Glutamatergic neuron (in vitro differentiated cells): ENCODE measurements around the gene CFHR1. TPM values are rescaled to one million over a fixed set of nuclear protein-coding genes. Genes with fewer than 3 reads are reported as not detected.
A peak's percentile ranks its signal among the peaks of the same experiment; 100 is the strongest.
"Not testable (repeated sequence)": the region's sequence is repeated elsewhere in the genome, so short reads cannot be mapped to it uniquely, and the experiment has no call there.

Experiments used
- DNase-seq: peaks from one replicate; pipeline ENCODE4 v3.0.0; 2022
- H3K27ac Mint-ChIP-seq: one replicate; pipeline ENCODE4 v1.8.0; 2020; ENCODE audit warnings: mild to moderate bottlenecking, mixed read lengths, inconsistent platforms; ENCODE audit not compliant: unreplicated experiment
- H3K27me3 Mint-ChIP-seq: one replicate; pipeline ENCODE4 v1.8.0; 2020; ENCODE audit warnings: mild to moderate bottlenecking, moderate library complexity, mixed read lengths, inconsistent platforms; ENCODE audit not compliant: unreplicated experiment
- H3K36me3 Mint-ChIP-seq: one replicate; pipeline ENCODE4 v1.8.0; 2020; ENCODE audit warnings: mild to moderate bottlenecking, mixed read lengths, inconsistent platforms; ENCODE audit not compliant: unreplicated experiment
- H3K4me1 Mint-ChIP-seq: one replicate; pipeline ENCODE4 v1.8.0; 2020; ENCODE audit warnings: mild to moderate bottlenecking, low read depth, mixed read lengths, inconsistent platforms; ENCODE audit not compliant: unreplicated experiment
- H3K4me3 Mint-ChIP-seq: one replicate; pipeline ENCODE4 v1.8.0; 2020; ENCODE audit warnings: mild to moderate bottlenecking, mixed read lengths, inconsistent platforms; ENCODE audit not compliant: unreplicated experiment
- H3K9me3 Mint-ChIP-seq: one replicate; pipeline ENCODE4 v1.8.0; 2020; ENCODE audit warnings: mild to moderate bottlenecking, moderate library complexity, mixed read lengths, inconsistent platforms; ENCODE audit not compliant: unreplicated experiment
- CTCF ChIP-seq: fragments of 200-600 bp; sonication (generic); IDR thresholded peaks from one replicate; pipeline ENCODE4 v1.5.0; 2021; ENCODE audit not compliant: partially characterized antibody, unreplicated experiment
- total RNA-seq: library from RNA; stranded (reverse); fragmentation: NEBNext Ultra II Directional; extraction: Animal tissue kit (Norgen Biotek cat#: 25700); gene quantifications from one replicate; pipeline ENCODE4 v1.2.1, GENCODE V29; 2021; ENCODE audit not compliant: unreplicated experiment

Gene CFHR1
- total RNA-seq, 1 donor from 2014 or later = not detected

DNA sequence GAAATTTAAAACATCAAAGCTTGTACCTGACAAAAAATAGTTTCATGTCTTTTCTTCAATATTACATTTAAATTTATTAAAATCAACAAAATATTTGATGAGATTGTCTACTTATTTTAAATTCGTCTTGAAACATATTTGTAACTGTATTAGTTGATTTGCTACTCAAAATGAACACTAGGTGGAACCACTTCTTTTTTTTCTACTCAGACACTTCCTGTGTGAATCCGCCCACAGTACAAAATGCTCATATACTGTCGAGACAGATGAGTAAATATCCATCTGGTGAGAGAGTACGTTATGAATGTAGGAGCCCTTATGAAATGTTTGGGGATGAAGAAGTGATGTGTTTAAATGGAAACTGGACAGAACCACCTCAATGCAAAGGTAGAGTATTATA lies 8.3 kb downstream of the CFHR1 start:
- H3K4me1 Mint-ChIP-seq, H3K4me3 Mint-ChIP-seq, H3K36me3 Mint-ChIP-seq, DNase-seq, H3K9me3 Mint-ChIP-seq, H3K27ac Mint-ChIP-seq, H3K27me3 Mint-ChIP-seq: not testable (repeated sequence)
- TF ChIP-seq CTCF = peak; percentile 53

DNA sequence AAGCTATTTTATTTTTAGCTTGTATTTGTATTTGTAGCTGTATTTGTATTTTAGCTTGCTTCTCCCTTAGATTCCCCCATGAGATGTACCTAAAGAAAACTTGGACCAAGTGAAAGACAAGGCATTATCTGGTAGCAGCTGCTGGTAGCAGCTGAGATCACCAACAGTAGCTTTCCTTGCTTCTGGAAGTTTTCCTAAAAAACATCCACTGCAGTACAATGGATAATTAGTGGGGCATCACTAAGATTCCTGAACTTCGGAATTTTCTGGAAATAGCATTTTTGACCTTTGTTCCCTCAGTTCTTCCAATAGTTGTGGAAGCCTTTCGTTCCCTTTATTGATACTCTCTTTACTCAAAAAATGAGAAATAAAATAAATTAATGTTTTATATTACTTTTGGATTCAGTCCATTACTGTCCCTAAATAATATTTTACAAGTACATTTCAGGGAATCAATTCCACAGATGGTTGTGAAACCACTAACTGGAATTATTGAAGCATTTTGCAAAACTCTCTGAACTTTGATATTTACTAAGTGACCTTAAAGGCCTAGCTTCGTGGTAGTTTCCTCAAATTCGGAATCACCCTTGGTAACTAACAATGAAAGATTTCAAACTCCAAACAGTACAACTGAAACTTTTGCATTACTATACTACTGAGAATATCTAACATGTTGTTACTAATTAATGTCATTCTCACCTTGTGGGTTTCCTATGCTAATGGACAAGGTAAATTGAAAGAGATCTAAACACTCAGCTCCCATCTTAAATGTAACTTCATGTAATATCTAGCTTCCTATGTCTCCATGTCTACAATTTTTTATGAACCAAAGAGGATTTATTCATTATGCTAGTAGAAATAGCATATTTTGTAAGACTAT lies 30.3 kb downstream of the CFHR1 start:
- not testable (repeated sequence) for H3K4me1 Mint-ChIP-seq, H3K27me3 Mint-ChIP-seq, H3K27ac Mint-ChIP-seq, H3K36me3 Mint-ChIP-seq, DNase-seq, H3K4me3 Mint-ChIP-seq, H3K9me3 Mint-ChIP-seq

DNA sequence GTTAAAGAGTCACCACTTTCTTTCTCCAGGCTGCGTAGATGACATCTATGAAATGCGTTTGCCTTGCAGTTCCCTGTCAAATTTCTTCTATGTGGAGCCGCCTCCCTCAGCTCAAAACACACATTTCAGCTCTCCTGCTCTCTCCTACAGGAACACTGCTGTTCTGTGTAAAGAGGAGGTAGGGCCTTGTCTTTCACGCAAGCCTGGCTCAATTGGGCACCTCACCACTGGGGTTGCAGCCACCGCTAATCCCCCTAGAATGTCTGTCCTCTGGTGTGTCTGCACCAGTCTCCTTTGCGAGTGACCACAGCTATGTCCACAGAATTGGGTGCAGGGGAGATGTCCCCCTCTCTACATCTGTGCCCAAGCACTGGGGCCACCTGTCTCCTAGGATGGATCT lies 36.5 kb downstream of the CFHR1 start:
- DNase-seq = no peak
- Mint-ChIP-seq H3K4me3 (no peak overlapping the region), H3K9me3 (no peaks in the 10 kb centered on the region), H3K36me3 (no peaks in the 10 kb centered on the region), H3K27me3 (no peaks in the 10 kb centered on the region), H3K4me1 (no peaks in the 10 kb centered on the region), H3K27ac (no peak overlapping the region)
- no peak for TF ChIP-seq CTCF

DNA sequence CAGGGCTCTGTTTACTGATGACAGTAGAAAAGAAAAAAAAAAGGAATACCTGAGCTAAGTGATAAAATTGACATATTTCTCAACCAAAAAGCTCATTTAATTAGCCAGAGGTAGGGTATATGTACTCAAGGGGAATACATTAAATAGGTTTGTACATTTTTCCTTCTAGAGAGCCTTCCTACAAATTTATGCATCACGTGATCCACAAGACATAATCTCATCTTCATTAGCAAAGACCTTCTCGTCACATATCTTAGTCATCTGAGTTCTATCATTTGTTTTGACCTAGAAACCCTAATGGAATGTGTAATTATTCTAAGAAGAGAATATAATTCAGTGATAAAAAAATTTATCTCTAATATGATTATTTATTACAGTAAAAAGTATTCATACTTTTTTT lies 37.7 kb downstream of the CFHR1 start:
- H3K27me3 Mint-ChIP-seq = no peaks in the 10 kb centered on the region
- H3K27ac Mint-ChIP-seq = no peak overlapping the region
- no peak overlapping the region for H3K4me3 Mint-ChIP-seq
- DNase-seq = no peak
- no peaks in the 10 kb centered on the region for H3K36me3 Mint-ChIP-seq
- no peaks in the 10 kb centered on the region for H3K4me1 Mint-ChIP-seq
- TF ChIP-seq CTCF = no peak
- no peaks in the 10 kb centered on the region for H3K9me3 Mint-ChIP-seq

- Mint-ChIP-seq H3K9me3 (no peaks in the 10 kb centered on the region), H3K4me1 (no peaks in the 10 kb centered on the region), H3K27me3 (no peaks in the 10 kb centered on the region), H3K4me3 (no peak overlapping the region), H3K36me3 (no peaks in the 10 kb centered on the region), H3K27ac (no peak overlapping the region)
- TF ChIP-seq CTCF = no peak
- DNase-seq = no peak
Measured at GRCh38 chr1:196858811-196859210, 39.3 kb downstream of the CFHR1 start.
